ENCODE data around the gene GLG1. TPM values are rescaled to one million over a fixed set of nuclear protein-coding genes. Genes with fewer than 3 reads are reported as not detected.

Gene GLG1
- total RNA-seq, 6 experiments from 2014 or later: 42.4 to 65.1 (median 44.7) TPM

- peaks cover 0 to 37% (median 3%) of the 10 kb centered on the region in 4 donors for H3K4me1 ChIP-seq
- H3K27ac ChIP-seq: no peak overlapping the region
- H3K4me3 ChIP-seq: no peak overlapping the region
- WGBS (ENCODE audit: insufficient coverage, low coverage, low lambda C conversion rate, missing lambda C conversion rate): 100% methylated on average over 1 of the region's 1 CpG
- intact Hi-C loops (cut with DNase I): no loop called here
- no peaks in the 10 kb centered on the region for H3K9me3 ChIP-seq
- H3K36me3 ChIP-seq: no peaks in the 10 kb centered on the region
- no peaks in the 10 kb centered on the region for H3K27me3 ChIP-seq
- ATAC-seq: no peak
- no peak for DNase-seq
- TF ChIP-seq POLR2A (IDR thresholded peaks at IDR 0.05): no peak
- no peak for TF ChIP-seq CTCF (IDR thresholded peaks at IDR 0.05)
Measured at GRCh38 chr16:74564451-74564984, 42.4 kb downstream of the GLG1 start.

- Histone ChIP-seq H3K27ac (no peak overlapping the region), H3K9me3 (no peaks in the 10 kb centered on the region), H3K4me1 (peaks cover 0 to 30% (median 0%) of the 10 kb centered on the region in 4 donors), H3K36me3 (no peaks in the 10 kb centered on the region), H3K27me3 (no peaks in the 10 kb centered on the region), H3K4me3 (no peak overlapping the region)
- TF ChIP-seq POLR2A (IDR thresholded peaks at IDR 0.05) (no peak), CTCF (IDR thresholded peaks at IDR 0.05) (no peak)
- 75% methylated on average over 7 of the region's 7 CpGs for WGBS (ENCODE audit: insufficient coverage, low coverage, low lambda C conversion rate, missing lambda C conversion rate)
- intact Hi-C loops (cut with DNase I): no loop called here
- ATAC-seq (peak; percentile 49 to 82 (median 63)), DNase-seq (no peak)
Measured at GRCh38 chr16:74563828-74564263, 43.1 kb downstream of the GLG1 start.

- no peaks in the 10 kb centered on the region for H3K36me3 ChIP-seq
- H3K27ac ChIP-seq: no peak overlapping the region
- intact Hi-C loops (cut with DNase I): no loop called here
- DNase-seq (no peak), ATAC-seq (no peak)
- H3K27me3 ChIP-seq: no peaks in the 10 kb centered on the region
- peaks cover 0 to 19% (median 0%) of the 10 kb centered on the region in 4 donors for H3K4me1 ChIP-seq
- WGBS (ENCODE audit: insufficient coverage, low coverage, low lambda C conversion rate, missing lambda C conversion rate): 92% methylated on average over 1 of the region's 1 CpG
- H3K4me3 ChIP-seq: no peak overlapping the region
- TF ChIP-seq CTCF (IDR thresholded peaks at IDR 0.05): no peak
- no peak for TF ChIP-seq POLR2A (IDR thresholded peaks at IDR 0.05)
- H3K9me3 ChIP-seq: no peaks in the 10 kb centered on the region
Measured at GRCh38 chr16:74562117-74562516, 44.8 kb downstream of the GLG1 start.

- Histone ChIP-seq H3K27me3 (no peaks in the 10 kb centered on the region), H3K36me3 (no peaks in the 10 kb centered on the region), H3K27ac (no peak overlapping the region), H3K9me3 (no peaks in the 10 kb centered on the region), H3K4me1 (peaks cover 0 to 19% (median 0%) of the 10 kb centered on the region in 4 donors), H3K4me3 (no peak overlapping the region)
- ATAC-seq: no peak
- DNase-seq: no peak
- TF ChIP-seq POLR2A (IDR thresholded peaks at IDR 0.05) (no peak), CTCF (IDR thresholded peaks at IDR 0.05) (no peak)
- WGBS (ENCODE audit: insufficient coverage, low coverage, low lambda C conversion rate, missing lambda C conversion rate): 85% methylated on average over 2 of the region's 2 CpGs
- intact Hi-C loops (cut with DNase I): no loop called here
Measured at GRCh38 chr16:74561626-74562025, 45.3 kb downstream of the GLG1 start.

Measured in right lobe of liver (tissue), 6 donors.